Measurements from ENCODE around the gene PTPRM.

- TF ChIP-seq SP1 (IDR thresholded peaks at IDR 0.05; ENCODE audit: low read depth) (no peak), CTCF (IDR thresholded peaks at IDR 0.05 in 2 of 3, conservative IDR thresholded peaks at IDR 0.05 in 1 of 3; ENCODE audit: borderline replicate concordance in 1 of 3, insufficient read depth in 1 of 3, low read depth in 2 of 3, low read length in 2 of 3) (no peak), TCF7L2 (IDR thresholded peaks at IDR 0.05; ENCODE audit: borderline replicate concordance, extremely low read depth, insufficient read depth, insufficient read length) (no peak), POLR2AphosphoS5 (IDR thresholded peaks at IDR 0.05; ENCODE audit: low read depth, low read length) (no peak)
Observed at GRCh38 chr18:7870266-7870665, 303.1 kb downstream of the PTPRM start.

Measured in HCT116 (cell line).